ENCODE measurements around the gene UGGT2. TPM values are rescaled to one million over a fixed set of nuclear protein-coding genes. Genes with fewer than 3 reads are reported as not detected.
A peak's percentile ranks its signal among the peaks of the same experiment; 100 is the strongest.
"Not testable (repeated sequence)": the region's sequence is repeated elsewhere in the genome, so short reads cannot be mapped to it uniquely, and the experiment has no call there.

The UGGT2 gene
- total and polyA plus RNA-seq, 9 donors, result 18.1 to 40.0 (median 21.2) TPM

DNA sequence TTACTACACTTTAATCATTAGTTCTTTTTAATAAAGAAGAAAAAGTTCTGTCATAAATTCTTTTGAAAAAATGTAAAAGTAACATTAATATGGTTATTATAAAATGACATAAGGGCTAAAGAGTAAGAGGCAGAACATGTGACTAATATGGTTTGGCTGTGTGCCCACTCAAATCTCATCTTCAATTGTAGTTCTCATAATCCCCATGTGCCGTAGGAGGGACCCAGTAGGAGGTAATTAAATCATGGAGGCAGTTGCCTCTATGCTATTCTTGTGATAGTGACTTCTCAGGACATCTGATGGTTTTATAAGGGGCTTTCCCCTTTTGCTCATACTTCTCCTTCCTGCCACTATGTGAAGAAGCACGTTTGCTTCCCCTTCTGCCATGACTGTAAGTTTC lies 104.5 kb downstream of the UGGT2 start:
- peak; percentile 4 for DNase-seq
- WGBS (ENCODE audit: insufficient coverage), result 67% methylated on average over 1 of the region's 2 CpGs
- Histone ChIP-seq H3K9me3 (replicated peaks; ENCODE audit: control insufficient read depth, low read depth, low read length) (no peaks in the 10 kb centered on the region), H3K36me3 (ENCODE audit: control insufficient read depth, insufficient read depth, low read length) (peaks cover 3% of the 10 kb centered on the region), H3K4me1 (ENCODE audit: control insufficient read depth, insufficient read depth, low read length) (no peaks in the 10 kb centered on the region), H3K4me3 (ENCODE audit: low read length) (no peak overlapping the region), H3K27ac (ENCODE audit: low read length) (no peak overlapping the region), H3K27me3 (ENCODE audit: control insufficient read depth, insufficient read depth, low read length) (no peaks in the 10 kb centered on the region)

DNA sequence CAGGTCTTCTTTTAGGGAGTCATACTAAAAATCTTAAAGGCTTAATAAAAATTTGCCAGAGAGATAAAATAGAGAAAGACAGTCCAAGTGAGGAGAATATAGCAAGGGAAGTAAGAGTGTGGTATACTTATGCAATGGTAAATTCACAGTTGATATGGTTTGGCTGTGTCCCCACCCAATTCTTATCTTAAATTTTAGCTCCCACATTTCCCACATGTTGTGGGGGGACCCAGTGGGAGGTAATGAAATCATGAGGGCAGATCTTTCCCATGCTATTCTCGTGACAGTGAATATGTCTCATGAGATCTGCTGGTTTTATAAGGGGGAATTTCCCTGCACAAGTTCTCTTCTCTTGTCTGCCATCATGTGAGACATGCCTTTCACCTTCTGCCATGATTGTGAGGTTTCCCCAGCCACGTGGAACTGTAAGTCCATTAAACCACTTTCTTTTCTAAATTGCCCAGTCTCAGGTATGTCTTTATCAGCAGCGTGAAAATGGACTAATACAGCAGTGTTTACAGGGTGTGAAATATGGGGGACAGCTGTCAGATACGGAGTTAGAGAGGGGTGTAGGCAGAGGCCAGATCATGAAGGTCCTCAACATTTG lies 115.4 kb downstream of the UGGT2 start:
- Histone ChIP-seq H3K4me1 (ENCODE audit: control insufficient read depth, insufficient read depth, low read length) (no peaks in the 10 kb centered on the region), H3K27me3 (ENCODE audit: control insufficient read depth, insufficient read depth, low read length) (no peaks in the 10 kb centered on the region), H3K36me3 (ENCODE audit: control insufficient read depth, insufficient read depth, low read length) (peaks cover 27% of the 10 kb centered on the region), H3K4me3 (ENCODE audit: low read length) (no peak overlapping the region), H3K9me3 (replicated peaks; ENCODE audit: control insufficient read depth, low read depth, low read length) (peaks cover 4% of the 10 kb centered on the region), H3K27ac (ENCODE audit: low read length) (no peak overlapping the region)
- WGBS (ENCODE audit: insufficient coverage), result no CpG with 5 or more reads among the region's 4 CpGs
- DNase-seq, result no peak

DNA sequence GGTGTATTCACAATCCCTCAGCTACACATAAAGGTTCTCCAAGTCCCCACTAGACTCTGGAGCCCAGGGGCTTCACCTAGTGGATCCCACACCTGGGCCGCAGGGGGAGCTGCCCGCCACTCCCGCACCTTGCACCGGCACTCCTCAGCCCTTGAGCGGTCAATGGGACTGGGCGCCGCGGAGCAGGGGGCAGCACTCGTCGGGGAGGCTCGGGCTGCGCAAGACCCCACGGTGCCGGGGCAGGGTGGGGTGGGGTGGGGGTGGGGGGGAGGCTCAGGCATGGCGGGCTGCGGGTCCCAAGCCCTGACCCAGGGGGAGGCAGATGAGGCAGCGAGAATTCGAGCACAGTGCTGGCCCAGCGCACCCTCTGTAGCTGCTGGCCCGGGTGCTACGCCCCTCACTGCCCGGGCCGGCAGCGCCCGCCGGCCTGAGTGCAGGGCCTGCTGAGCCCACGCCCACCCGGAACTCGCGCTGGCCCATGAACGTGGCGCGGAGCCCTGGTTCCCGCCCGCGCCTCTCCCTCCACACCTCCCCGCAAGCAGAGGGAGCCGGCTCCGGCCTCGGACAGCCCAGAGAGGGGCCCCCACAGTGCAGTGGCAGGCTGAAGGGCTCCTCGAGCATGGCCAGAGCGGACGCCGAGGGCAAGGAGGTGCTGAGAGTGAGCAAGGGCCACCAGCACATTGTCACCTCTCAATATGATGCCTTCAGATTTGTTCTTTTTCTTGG lies 121.7 kb downstream of the UGGT2 start:
- DNase-seq, result no peak
- Histone ChIP-seq H3K36me3 (ENCODE audit: control insufficient read depth, insufficient read depth, low read length) (peaks cover 31% of the 10 kb centered on the region), H3K9me3 (replicated peaks; ENCODE audit: control insufficient read depth, low read depth, low read length) (peaks cover 12% of the 10 kb centered on the region), H3K27ac (ENCODE audit: low read length) (no peak overlapping the region), H3K4me1 (ENCODE audit: control insufficient read depth, insufficient read depth, low read length) (no peaks in the 10 kb centered on the region), H3K27me3 (ENCODE audit: control insufficient read depth, insufficient read depth, low read length) (no peaks in the 10 kb centered on the region), H3K4me3 (ENCODE audit: low read length) (no peak overlapping the region)
- WGBS (ENCODE audit: insufficient coverage), result 97% methylated on average over 24 of the region's 44 CpGs

DNA sequence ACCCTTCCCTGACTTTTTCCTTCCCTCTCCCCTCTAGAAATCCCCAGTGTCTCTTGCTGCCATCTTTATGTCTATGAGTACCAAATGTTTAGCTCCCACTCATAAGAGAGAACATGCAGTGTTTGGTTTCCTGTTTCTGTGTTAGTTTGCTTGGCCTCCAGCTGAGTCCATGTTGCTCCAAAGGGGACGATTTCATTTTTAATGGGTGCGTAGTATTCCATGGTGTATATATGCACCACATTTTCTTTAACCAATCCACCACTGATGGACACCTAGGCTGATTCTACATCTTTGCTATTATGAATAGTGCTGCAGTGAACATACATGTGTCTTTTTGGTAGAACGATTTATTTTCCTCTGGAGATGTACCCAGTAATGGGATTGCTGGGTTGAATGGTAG lies 123.8 kb downstream of the UGGT2 start:
- Histone ChIP-seq H3K27ac (ENCODE audit: low read length) (no peak overlapping the region), H3K4me3 (ENCODE audit: low read length) (no peak overlapping the region), H3K36me3 (ENCODE audit: control insufficient read depth, insufficient read depth, low read length) (peaks cover 17% of the 10 kb centered on the region), H3K4me1 (ENCODE audit: control insufficient read depth, insufficient read depth, low read length) (no peaks in the 10 kb centered on the region), H3K9me3 (replicated peaks; ENCODE audit: control insufficient read depth, low read depth, low read length) (peaks cover 8% of the 10 kb centered on the region), H3K27me3 (ENCODE audit: control insufficient read depth, insufficient read depth, low read length) (no peaks in the 10 kb centered on the region)
- DNase-seq, result no peak
- WGBS (ENCODE audit: insufficient coverage), result no CpG with 5 or more reads among the region's 3 CpGs

DNA sequence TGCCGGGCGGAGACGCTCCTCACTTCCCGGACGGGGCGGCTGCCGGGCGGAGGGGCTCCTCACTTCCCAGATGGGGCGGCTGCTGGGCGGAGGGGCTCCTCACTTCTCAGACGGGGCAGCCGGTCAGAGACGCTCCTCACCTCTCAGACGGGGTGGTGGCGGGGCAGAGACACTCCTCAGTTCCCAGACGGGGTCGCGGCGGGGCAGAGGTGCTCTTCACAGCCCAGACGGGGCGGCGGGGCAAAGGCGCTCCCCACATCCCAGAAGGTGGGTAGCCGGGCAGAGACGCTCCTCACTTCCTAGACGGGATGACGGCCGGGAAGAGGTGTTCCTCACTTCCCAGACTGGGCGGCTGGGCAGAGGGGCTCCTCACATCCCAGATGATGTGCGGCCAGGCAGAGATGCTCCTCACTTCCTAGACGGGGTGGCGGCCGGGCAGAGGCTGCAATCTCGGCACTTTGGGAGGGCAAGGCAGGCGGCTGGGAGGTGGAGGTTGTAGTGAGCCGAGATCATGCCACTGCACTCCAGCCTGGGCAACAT lies 124.8 kb downstream of the UGGT2 start:
- not testable (repeated sequence) for DNase-seq; H3K4me1 ChIP-seq (ENCODE audit: control insufficient read depth, insufficient read depth, low read length); H3K27me3 ChIP-seq (ENCODE audit: control insufficient read depth, insufficient read depth, low read length); H3K27ac ChIP-seq (ENCODE audit: low read length); H3K9me3 ChIP-seq (replicated peaks; ENCODE audit: control insufficient read depth, low read depth, low read length); H3K4me3 ChIP-seq (ENCODE audit: low read length)
- 93% methylated on average over 22 of the region's 36 CpGs for WGBS (ENCODE audit: insufficient coverage)
- H3K36me3 ChIP-seq (ENCODE audit: control insufficient read depth, insufficient read depth, low read length), result peaks cover 14% of the 10 kb centered on the region

DNA sequence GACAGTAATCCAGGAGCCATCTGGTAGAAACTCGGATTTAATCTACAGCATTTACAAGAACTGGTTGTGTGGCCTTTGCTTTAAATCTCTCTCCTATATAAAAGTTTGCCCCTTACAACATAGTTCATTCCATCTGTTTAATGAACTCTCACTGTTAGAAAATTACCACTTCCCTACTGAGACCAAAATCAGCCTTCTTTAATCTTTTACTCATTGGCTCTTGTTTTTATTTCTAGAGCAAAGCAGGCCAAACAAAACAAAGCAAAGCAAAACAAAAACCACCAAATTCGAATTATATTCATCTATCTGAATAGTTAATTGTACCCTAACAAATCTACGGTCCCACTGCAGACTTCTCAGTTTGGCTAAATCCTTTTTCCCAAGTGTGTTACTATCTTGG lies 127.0 kb downstream of the UGGT2 start:
- Histone ChIP-seq H3K4me1 (ENCODE audit: control insufficient read depth, insufficient read depth, low read length) (no peaks in the 10 kb centered on the region), H3K27me3 (ENCODE audit: control insufficient read depth, insufficient read depth, low read length) (no peaks in the 10 kb centered on the region), H3K27ac (ENCODE audit: low read length) (no peak overlapping the region), H3K4me3 (ENCODE audit: low read length) (no peak overlapping the region), H3K9me3 (replicated peaks; ENCODE audit: control insufficient read depth, low read depth, low read length) (peaks cover 8% of the 10 kb centered on the region), H3K36me3 (ENCODE audit: control insufficient read depth, insufficient read depth, low read length) (peaks cover 13% of the 10 kb centered on the region)
- WGBS (ENCODE audit: insufficient coverage), result 60% methylated on average over 2 of the region's 3 CpGs
- no peak for DNase-seq

DNA sequence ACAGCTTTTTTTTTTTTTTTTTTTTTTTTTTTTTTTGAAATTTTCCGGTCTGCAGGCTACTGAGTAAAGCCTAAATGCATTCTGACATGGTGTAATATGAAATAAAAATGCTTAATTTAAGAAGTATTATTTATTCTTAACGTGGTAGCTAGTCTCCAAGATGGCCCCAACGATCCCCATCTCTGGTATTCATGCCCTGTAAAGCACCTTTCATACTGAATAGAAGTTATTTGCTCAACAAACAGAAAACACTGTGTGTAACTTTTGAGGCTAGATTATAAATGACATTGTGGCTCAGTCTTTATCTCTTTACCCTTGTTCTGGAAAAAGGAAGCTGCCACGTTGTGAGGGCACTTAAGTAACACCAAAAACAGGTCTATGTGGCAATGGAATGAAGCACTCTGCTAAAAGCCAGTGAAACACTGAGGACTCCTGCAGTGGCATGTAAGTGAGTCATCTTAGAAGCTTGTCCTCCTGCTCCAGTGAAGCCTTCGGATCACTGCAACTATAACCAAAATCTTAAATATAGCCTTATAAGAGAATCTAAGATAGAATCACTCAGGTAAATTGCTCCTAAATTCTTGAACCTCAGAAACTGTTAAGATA lies 128.7 kb downstream of the UGGT2 start:
- H3K27me3 ChIP-seq (ENCODE audit: control insufficient read depth, insufficient read depth, low read length), result no peaks in the 10 kb centered on the region
- no peaks in the 10 kb centered on the region for H3K4me1 ChIP-seq (ENCODE audit: control insufficient read depth, insufficient read depth, low read length)
- DNase-seq, result no peak
- no peak overlapping the region for H3K27ac ChIP-seq (ENCODE audit: low read length)
- H3K36me3 ChIP-seq (ENCODE audit: control insufficient read depth, insufficient read depth, low read length), result peaks cover 4% of the 10 kb centered on the region
- no peak overlapping the region for H3K4me3 ChIP-seq (ENCODE audit: low read length)
- H3K9me3 ChIP-seq (replicated peaks; ENCODE audit: control insufficient read depth, low read depth, low read length), result peaks cover 5% of the 10 kb centered on the region
- WGBS (ENCODE audit: insufficient coverage), result 20% methylated on average over 1 of the region's 5 CpGs

DNA sequence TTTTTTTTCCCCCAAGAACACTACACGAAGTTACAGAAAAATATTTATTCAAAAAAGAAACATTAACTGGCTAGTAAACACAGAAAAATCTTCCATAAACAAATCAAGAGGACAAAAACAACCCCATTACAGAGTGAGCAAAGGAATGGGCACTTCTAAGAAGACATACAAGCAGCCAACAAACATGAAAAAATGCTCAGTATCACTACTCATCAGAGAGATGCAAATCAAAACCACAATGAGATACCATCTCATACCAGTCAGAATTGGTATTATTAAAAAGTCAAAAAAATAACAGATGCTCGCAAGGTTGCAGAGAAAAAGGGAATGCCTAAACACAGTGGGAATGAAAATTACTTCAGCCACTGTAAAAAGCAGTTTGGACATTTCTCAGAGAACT lies 131.7 kb downstream of the UGGT2 start:
- WGBS (ENCODE audit: insufficient coverage), result no CpG with 5 or more reads among the region's 2 CpGs
- Histone ChIP-seq H3K27me3 (ENCODE audit: control insufficient read depth, insufficient read depth, low read length) (no peaks in the 10 kb centered on the region), H3K9me3 (replicated peaks; ENCODE audit: control insufficient read depth, low read depth, low read length) (no peaks in the 10 kb centered on the region), H3K4me1 (ENCODE audit: control insufficient read depth, insufficient read depth, low read length) (no peaks in the 10 kb centered on the region), H3K36me3 (ENCODE audit: control insufficient read depth, insufficient read depth, low read length) (peaks cover 4% of the 10 kb centered on the region), H3K27ac (ENCODE audit: low read length) (no peak overlapping the region), H3K4me3 (ENCODE audit: low read length) (no peak overlapping the region)
- DNase-seq, result no peak

DNA sequence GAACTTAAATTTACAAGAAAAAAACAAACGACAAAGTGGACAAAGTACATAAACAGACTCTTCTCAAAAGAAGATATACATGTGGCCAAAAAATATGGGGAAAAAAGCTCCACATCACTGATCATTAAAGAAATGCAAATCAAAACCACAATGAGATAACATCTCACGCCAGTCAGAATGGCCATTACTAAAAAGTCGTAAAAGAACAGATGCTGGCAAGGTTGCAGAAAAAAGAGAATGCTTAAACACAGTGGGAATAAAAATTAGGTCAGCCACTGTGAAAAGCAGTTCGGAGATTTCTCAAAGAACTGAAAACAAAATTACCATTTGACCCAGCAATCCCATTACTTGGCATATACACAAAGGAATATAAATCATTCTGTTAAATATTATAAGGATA lies 132.7 kb downstream of the UGGT2 start:
- H3K27me3 ChIP-seq (ENCODE audit: control insufficient read depth, insufficient read depth, low read length), result no peaks in the 10 kb centered on the region
- H3K4me1 ChIP-seq (ENCODE audit: control insufficient read depth, insufficient read depth, low read length), result no peaks in the 10 kb centered on the region
- no peak overlapping the region for H3K27ac ChIP-seq (ENCODE audit: low read length)
- peaks cover 4% of the 10 kb centered on the region for H3K36me3 ChIP-seq (ENCODE audit: control insufficient read depth, insufficient read depth, low read length)
- H3K9me3 ChIP-seq (replicated peaks; ENCODE audit: control insufficient read depth, low read depth, low read length), result no peaks in the 10 kb centered on the region
- 80% methylated on average over 1 of the region's 4 CpGs for WGBS (ENCODE audit: insufficient coverage)
- no peak for DNase-seq
- H3K4me3 ChIP-seq (ENCODE audit: low read length), result no peak overlapping the region

DNA sequence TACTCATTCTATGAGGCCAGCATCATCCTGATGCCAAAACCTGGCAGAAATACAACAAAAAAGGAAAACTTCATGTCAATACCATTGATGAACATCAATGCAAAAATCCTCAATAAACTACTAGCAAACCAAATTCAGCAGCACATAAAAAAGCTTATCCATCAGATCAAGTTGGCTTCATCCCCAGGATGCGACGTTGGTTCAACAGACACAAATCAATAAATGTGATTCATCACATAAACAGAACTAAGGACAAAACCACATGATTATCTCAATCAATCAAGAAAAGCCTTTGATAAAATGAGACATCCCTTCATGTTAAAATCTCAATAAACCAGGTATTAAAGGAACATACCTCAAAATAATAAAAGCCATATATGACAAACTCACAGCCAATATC lies 134.3 kb downstream of the UGGT2 start:
- no peaks in the 10 kb centered on the region for H3K9me3 ChIP-seq (replicated peaks; ENCODE audit: control insufficient read depth, low read depth, low read length)
- H3K4me1 ChIP-seq (ENCODE audit: control insufficient read depth, insufficient read depth, low read length), result no peaks in the 10 kb centered on the region
- no peak overlapping the region for H3K4me3 ChIP-seq (ENCODE audit: low read length)
- H3K27ac ChIP-seq (ENCODE audit: low read length), result no peak overlapping the region
- H3K27me3 ChIP-seq (ENCODE audit: control insufficient read depth, insufficient read depth, low read length), result no peaks in the 10 kb centered on the region
- no peak for DNase-seq
- H3K36me3 ChIP-seq (ENCODE audit: control insufficient read depth, insufficient read depth, low read length), result no peaks in the 10 kb centered on the region
- WGBS (ENCODE audit: insufficient coverage), result 100% methylated on average over 2 of the region's 2 CpGs

All from muscle of leg (tissue), 11 donors.